Measurements from ENCODE around the gene POTEF. TPM values are rescaled to one million over a fixed set of nuclear protein-coding genes. Genes with fewer than 3 reads are reported as not detected.
"Not testable (repeated sequence)": the region's sequence is repeated elsewhere in the genome, so short reads cannot be mapped to it uniquely, and the experiment has no call there.

POTEF gene
- total RNA-seq, 2 donors from 2014 or later = not detected

- Histone ChIP-seq H3K9me3 (no peaks in the 10 kb centered on the region), H3K27ac (no peak overlapping the region), H3K27me3 (no peaks in the 10 kb centered on the region), H3K4me1 (peaks cover 12% of the 10 kb centered on the region), H3K4me3 (no peak overlapping the region), H3K36me3 (replicated peaks in 1 of 2; ENCODE audit: insufficient read depth in 1 of 2, low read depth in 2 of 2) (peaks cover 0 to 3% of the 10 kb centered on the region in 2 donors)
- intact Hi-C loops (cut with DNase I) = no loop called here
- DNase-seq (no peak), ATAC-seq (no peak)
- WGBS, 2 donors = 88 to 95% methylated on average over 12 to 25 of the region's 25 CpGs
- TF ChIP-seq CTCF (IDR thresholded peaks at IDR 0.05) = no peak
- no peak for TF ChIP-seq POLR2A (IDR thresholded peaks at IDR 0.05)
These were observed 24.0 kb upstream of the POTEF start for GRCh38 chr2:130152816-130153595.

GRCh38 chr2:130152136-130152815, 23.3 kb upstream of the POTEF start:
- peak in 1 of 4 donors; percentile 14 for DNase-seq
- H3K27ac ChIP-seq; intact Hi-C loops (cut with DNase I); H3K27me3 ChIP-seq; H3K9me3 ChIP-seq; H3K36me3 ChIP-seq (replicated peaks in 1 of 2; ENCODE audit: insufficient read depth in 1 of 2, low read depth in 2 of 2); H3K4me3 ChIP-seq; ATAC-seq: not testable (repeated sequence)
- H3K4me1 ChIP-seq = peaks cover 12% of the 10 kb centered on the region
- WGBS, 2 donors = 89% methylated on average over 26 of the region's 27 CpGs; no CpG with 5 or more reads in 1 of the 2 donors

GRCh38 chr2:130151145-130151512, 22.1 kb upstream of the POTEF start:
- H3K27ac ChIP-seq; H3K27me3 ChIP-seq; ATAC-seq; H3K4me3 ChIP-seq; DNase-seq; H3K36me3 ChIP-seq (replicated peaks in 1 of 2; ENCODE audit: insufficient read depth in 1 of 2, low read depth in 2 of 2); H3K4me1 ChIP-seq; intact Hi-C loops (cut with DNase I); H3K9me3 ChIP-seq: not testable (repeated sequence)
- WGBS, 2 donors = 65 to 69% methylated on average over 5 of the region's 5 CpGs

GRCh38 chr2:130150181-130151144, 21.4 kb upstream of the POTEF start:
- 85 to 91% methylated on average over 23 of the region's 23 CpGs for WGBS, 2 donors
- H3K9me3 ChIP-seq = no peaks in the 10 kb centered on the region
- no peaks in the 10 kb centered on the region for H3K4me1 ChIP-seq
- H3K27ac ChIP-seq = no peak overlapping the region
- no peaks in the 10 kb centered on the region for H3K27me3 ChIP-seq
- TF ChIP-seq POLR2A (IDR thresholded peaks at IDR 0.05) = no peak
- TF ChIP-seq CTCF (IDR thresholded peaks at IDR 0.05) = no peak
- H3K36me3 ChIP-seq (replicated peaks in 1 of 2; ENCODE audit: insufficient read depth in 1 of 2, low read depth in 2 of 2) = peaks cover 0 to 3% of the 10 kb centered on the region in 2 donors
- DNase-seq (no peak), ATAC-seq (no peak)
- intact Hi-C loops (cut with DNase I) = no loop called here
- H3K4me3 ChIP-seq = no peak overlapping the region

GRCh38 chr2:130148515-130148914, 19.5 kb upstream of the POTEF start:
- H3K36me3 ChIP-seq (replicated peaks in 1 of 2; ENCODE audit: insufficient read depth in 1 of 2, low read depth in 2 of 2); DNase-seq; H3K4me3 ChIP-seq; ATAC-seq; H3K9me3 ChIP-seq; H3K27me3 ChIP-seq; intact Hi-C loops (cut with DNase I); H3K27ac ChIP-seq; H3K4me1 ChIP-seq: not testable (repeated sequence)
- WGBS, 2 donors = 44 to 51% methylated on average over 6 of the region's 6 CpGs

- H3K4me1 ChIP-seq; H3K27me3 ChIP-seq; H3K4me3 ChIP-seq; H3K36me3 ChIP-seq (replicated peaks in 1 of 2; ENCODE audit: insufficient read depth in 1 of 2, low read depth in 2 of 2); intact Hi-C loops (cut with DNase I); H3K27ac ChIP-seq; H3K9me3 ChIP-seq: not testable (repeated sequence)
- DNase-seq = peak; percentile 58 to 71 (median 66)
- WGBS, 2 donors = 6 to 13% methylated on average over 8 to 30 of the region's 30 CpGs
- ATAC-seq = peak; percentile 90
These were observed 16.0 kb upstream of the POTEF start, which contains the start of gene CCDC74B for GRCh38 chr2:130145006-130145414. TSS of gene CCDC74B (minus strand) at chr2:130145112. CDS start at chr2:130144996, 116 bp downstream.

- H3K4me1 ChIP-seq; H3K9me3 ChIP-seq; ATAC-seq; H3K27me3 ChIP-seq; intact Hi-C loops (cut with DNase I); H3K27ac ChIP-seq; H3K4me3 ChIP-seq; H3K36me3 ChIP-seq (replicated peaks in 1 of 2; ENCODE audit: insufficient read depth in 1 of 2, low read depth in 2 of 2); DNase-seq: not testable (repeated sequence)
- WGBS, 2 donors = 61 to 65% methylated on average over 17 to 18 of the region's 28 CpGs
These were observed 14.4 kb upstream of the POTEF start for GRCh38 chr2:130143266-130144039.

- DNase-seq; H3K4me1 ChIP-seq; H3K9me3 ChIP-seq; H3K27ac ChIP-seq; intact Hi-C loops (cut with DNase I); H3K27me3 ChIP-seq; ATAC-seq; H3K4me3 ChIP-seq; H3K36me3 ChIP-seq (replicated peaks in 1 of 2; ENCODE audit: insufficient read depth in 1 of 2, low read depth in 2 of 2): not testable (repeated sequence)
- 79 to 82% methylated on average over 7 to 9 of the region's 13 CpGs for WGBS, 2 donors
These were observed 13.6 kb upstream of the POTEF start for GRCh38 chr2:130142396-130143265.
